ENCODE results near the gene ARFGAP1.
"Not testable (repeated sequence)": the region's sequence is repeated elsewhere in the genome, so short reads cannot be mapped to it uniquely, and the experiment has no call there.

ARFGAP1 gene

GRCh38 chr20:63293456-63293855, 20.8 kb downstream of the ARFGAP1 start:
- no peak for DNase-seq

- DNase-seq: peak in 1 of 3 experiments; percentile 10
Measured at GRCh38 chr20:63293871-63294535, 21.4 kb downstream of the ARFGAP1 start.

- no peak for DNase-seq
Measured at GRCh38 chr20:63294536-63294900, 21.9 kb downstream of the ARFGAP1 start.

GRCh38 chr20:63295018-63295417, 22.4 kb downstream of the ARFGAP1 start:
- DNase-seq: no peak

- no peak for DNase-seq
Measured at GRCh38 chr20:63295422-63295821, 22.8 kb downstream of the ARFGAP1 start.

- peak in 2 of 3 experiments; percentile 60 to 74 for DNase-seq
Measured at GRCh38 chr20:63295846-63296245, 23.2 kb downstream of the ARFGAP1 start.

- no peak for DNase-seq
Measured at GRCh38 chr20:63296531-63297299, 24.1 kb downstream of the ARFGAP1 start.

GRCh38 chr20:63297371-63297781, 24.8 kb downstream of the ARFGAP1 start:
- no peak for DNase-seq

GRCh38 chr20:63297796-63298572, 25.4 kb downstream of the ARFGAP1 start:
- DNase-seq: no peak

GRCh38 chr20:63298731-63299312, 26.2 kb downstream of the ARFGAP1 start:
- no peak for DNase-seq

- DNase-seq: no peak
Measured at GRCh38 chr20:63301671-63302070, 29.1 kb downstream of the ARFGAP1 start.

- no peak for DNase-seq
Measured at GRCh38 chr20:63303095-63303666, 30.6 kb downstream of the ARFGAP1 start.

GRCh38 chr20:63305393-63305792, 32.8 kb downstream of the ARFGAP1 start:
- DNase-seq: no peak

GRCh38 chr20:63305933-63306672, 33.5 kb downstream of the ARFGAP1 start:
- not testable (repeated sequence) for DNase-seq

- no peak for DNase-seq
Measured at GRCh38 chr20:63306673-63307537, 34.3 kb downstream of the ARFGAP1 start.

- no peak for DNase-seq
Measured at GRCh38 chr20:63307538-63308217, 35.1 kb downstream of the ARFGAP1 start.

- DNase-seq: peak in 1 of 3 experiments; percentile 37
Measured at GRCh38 chr20:63308218-63308911, 35.8 kb downstream of the ARFGAP1 start.

- DNase-seq: peak; percentile 21 to 80 (median 76)
Measured at GRCh38 chr20:63309261-63310071, 36.9 kb downstream of the ARFGAP1 start.

All from NCI-H1417 (cell line).